ENCODE data around the gene OR1F1. TPM values are rescaled to one million over a fixed set of nuclear protein-coding genes. Genes with fewer than 3 reads are reported as not detected.
"Not testable (repeated sequence)": the region's sequence is repeated elsewhere in the genome, so short reads cannot be mapped to it uniquely, and the experiment has no call there.

OR1F1 gene
- total RNA-seq, 4 donors from 2014 or later: not detected

GRCh38 chr16:3193221-3194212 lies 5.5 kb downstream of the OR1F1 start:
- H3K27me3 ChIP-seq: peaks cover 78 to 86% (median 85%) of the 10 kb centered on the region in 3 donors
- peaks cover 4% of the 10 kb centered on the region in 2 donors for H3K4me1 ChIP-seq
- intact Hi-C loops (cut with DNase I; ENCODE audit: low total_unique reads) (no loop called here), in situ Hi-C loops (cut with MboI; ENCODE audit: low sequenced_read_pairs in 4 of 4) (no loop called here)
- H3K36me3 ChIP-seq: no peaks in the 10 kb centered on the region
- peaks cover 0 to 3% (median 0%) of the 10 kb centered on the region in 3 donors for H3K9me3 ChIP-seq
- no peak overlapping the region for H3K27ac ChIP-seq
- no peak overlapping the region for H3K4me3 ChIP-seq
- TF ChIP-seq CTCF (IDR thresholded peaks at IDR 0.05 in 4 of 5, conservative IDR thresholded peaks at IDR 0.05 in 1 of 5) (no peak), POLR2A (IDR thresholded peaks at IDR 0.05) (no peak)
- ATAC-seq (no peak), DNase-seq (no peak)

GRCh38 chr16:3194792-3195191 lies 6.8 kb downstream of the OR1F1 start:
- Histone ChIP-seq H3K27me3 (peaks cover 65 to 78% (median 72%) of the 10 kb centered on the region in 3 donors), H3K9me3 (peaks cover 0 to 3% (median 0%) of the 10 kb centered on the region in 3 donors), H3K36me3 (no peaks in the 10 kb centered on the region), H3K4me1 (peaks cover 0 to 4% of the 10 kb centered on the region in 2 donors), H3K4me3 (no peak overlapping the region), H3K27ac (no peak overlapping the region)
- intact Hi-C loops (cut with DNase I; ENCODE audit: low total_unique reads) (no loop called here), in situ Hi-C loops (cut with MboI; ENCODE audit: low sequenced_read_pairs in 4 of 4) (no loop called here)
- DNase-seq (no peak), ATAC-seq (no peak)
- TF ChIP-seq POLR2A (IDR thresholded peaks at IDR 0.05) (no peak), CTCF (IDR thresholded peaks at IDR 0.05 in 4 of 5, conservative IDR thresholded peaks at IDR 0.05 in 1 of 5) (no peak)

GRCh38 chr16:3195975-3196374 lies 8.0 kb downstream of the OR1F1 start:
- peaks cover 0 to 3% (median 0%) of the 10 kb centered on the region in 3 donors for H3K9me3 ChIP-seq
- intact Hi-C loops (cut with DNase I; ENCODE audit: low total_unique reads): no loop called here
- H3K27ac ChIP-seq: no peak overlapping the region
- H3K36me3 ChIP-seq: no peaks in the 10 kb centered on the region
- TF ChIP-seq CTCF (IDR thresholded peaks at IDR 0.05 in 4 of 5, conservative IDR thresholded peaks at IDR 0.05 in 1 of 5): no peak
- no peak for TF ChIP-seq POLR2A (IDR thresholded peaks at IDR 0.05)
- DNase-seq (no peak), ATAC-seq (no peak)
- in situ Hi-C loops (cut with MboI; ENCODE audit: low sequenced_read_pairs in 4 of 4): no loop called here
- peaks cover 53 to 66% (median 61%) of the 10 kb centered on the region in 3 donors for H3K27me3 ChIP-seq
- no peak overlapping the region for H3K4me3 ChIP-seq
- H3K4me1 ChIP-seq: no peaks in the 10 kb centered on the region

GRCh38 chr16:3197694-3198333 lies 9.8 kb downstream of the OR1F1 start:
- H3K4me1 ChIP-seq; in situ Hi-C loops (cut with MboI; ENCODE audit: low sequenced_read_pairs in 4 of 4); H3K27ac ChIP-seq; DNase-seq; H3K9me3 ChIP-seq; H3K4me3 ChIP-seq; ATAC-seq; H3K36me3 ChIP-seq; intact Hi-C loops (cut with DNase I; ENCODE audit: low total_unique reads): not testable (repeated sequence)
- peaks cover 35 to 48% (median 42%) of the 10 kb centered on the region in 3 donors for H3K27me3 ChIP-seq
